ENCODE data around the gene KLHL42.

The KLHL42 gene

GRCh38 chr12:27790179-27790578 is 10.1 kb downstream of the KLHL42 start:
- Histone ChIP-seq H3K36me3 (ENCODE audit: control insufficient read depth in 2 of 2, insufficient read depth in 1 of 2, low read length in 2 of 2) (peaks cover 17 to 46% of the 10 kb centered on the region in 2 experiments), H3K4me3 (ENCODE audit: low read depth, low read length) (no peak overlapping the region), H3K9me3 (ENCODE audit: control insufficient read depth, insufficient read depth, low read depth, low read length) (no peaks in the 10 kb centered on the region), H3K27ac (ENCODE audit: extremely low read depth, low read depth, low read length) (no peak overlapping the region), H3K4me1 (ENCODE audit: control insufficient read depth, insufficient read depth, low read length) (no peaks in the 10 kb centered on the region; the same call in 1 of the 2 replicates)
- POLR2A ChIA-PET: interaction anchor here (1.2 kb wide), 1 partner anchor 10 kb away, joined by 3 read pairs; the partner anchor contains the start of genes KLHL42 and MANSC4
- TF ChIP-seq ZNF837 (tag by site-specific recombination; IDR thresholded peaks at IDR 0.05) (no peak), ZBTB21 (tag by site-specific recombination; IDR thresholded peaks at IDR 0.05) (no peak), ZNF513 (tag by site-specific recombination; IDR thresholded peaks at IDR 0.05) (no peak), ZNF112 (tag by site-specific recombination; IDR thresholded peaks at IDR 0.05) (no peak), ZFP37 (tag by site-specific recombination; IDR thresholded peaks at IDR 0.05) (no peak), ZNF26 (tag by site-specific recombination; IDR thresholded peaks at IDR 0.05) (no peak), TRIM28 (IDR thresholded peaks at IDR 0.05; ENCODE audit: borderline replicate concordance, low read length) (no peak), OVOL3 (tag by site-specific recombination; IDR thresholded peaks at IDR 0.05) (no peak), ZNF433 (tag by site-specific recombination; IDR thresholded peaks at IDR 0.05; ENCODE audit: low read depth) (no peak)
- TF ChIP-seq, protein P1, sequence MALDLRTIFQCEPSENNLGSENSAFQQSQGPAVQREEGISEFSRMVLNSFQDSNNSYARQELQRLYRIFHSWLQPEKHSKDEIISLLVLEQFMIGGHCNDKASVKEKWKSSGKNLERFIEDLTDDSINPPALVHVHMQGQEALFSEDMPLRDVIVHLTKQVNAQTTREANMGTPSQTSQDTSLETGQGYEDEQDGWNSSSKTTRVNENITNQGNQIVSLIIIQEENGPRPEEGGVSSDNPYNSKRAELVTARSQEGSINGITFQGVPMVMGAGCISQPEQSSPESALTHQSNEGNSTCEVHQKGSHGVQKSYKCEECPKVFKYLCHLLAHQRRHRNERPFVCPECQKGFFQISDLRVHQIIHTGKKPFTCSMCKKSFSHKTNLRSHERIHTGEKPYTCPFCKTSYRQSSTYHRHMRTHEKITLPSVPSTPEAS (tag by site-specific recombination; IDR thresholded peaks at IDR 0.05): no peak
- CTCF ChIA-PET: interaction anchor here (1.7 kb wide), 1 partner anchor 31 kb away, joined by 4 read pairs; no protein-coding TSS in a partner anchor

GRCh38 chr12:27794818-27795584 is 15.0 kb downstream of the KLHL42 start:
- CTCF ChIA-PET: no interaction called here
- no peaks in the 10 kb centered on the region for H3K4me1 ChIP-seq (ENCODE audit: control insufficient read depth, insufficient read depth, low read length)
- TF ChIP-seq ZNF433 (tag by site-specific recombination; IDR thresholded peaks at IDR 0.05; ENCODE audit: low read depth) (no peak), ZNF610 (tag by site-specific recombination; IDR thresholded peaks at IDR 0.05; ENCODE audit: borderline replicate concordance) (no peak), FEZF1 (tag by site-specific recombination; IDR thresholded peaks at IDR 0.05) (no peak), ZBTB1 (tag by site-specific recombination; IDR thresholded peaks at IDR 0.05) (no peak), PATZ1 (tag by site-specific recombination; IDR thresholded peaks at IDR 0.05) (no peak)
- no peak overlapping the region for H3K27ac ChIP-seq (ENCODE audit: extremely low read depth, low read depth, low read length)
- POLR2A ChIA-PET: no interaction called here
- H3K36me3 ChIP-seq (ENCODE audit: control insufficient read depth in 2 of 2, insufficient read depth in 1 of 2, low read length in 2 of 2): peaks cover 33 to 78% of the 10 kb centered on the region in 2 experiments
- no peak overlapping the region for H3K4me3 ChIP-seq (ENCODE audit: low read depth, low read length)
- no peaks in the 10 kb centered on the region for H3K9me3 ChIP-seq (ENCODE audit: control insufficient read depth, insufficient read depth, low read depth, low read length)

DNA sequence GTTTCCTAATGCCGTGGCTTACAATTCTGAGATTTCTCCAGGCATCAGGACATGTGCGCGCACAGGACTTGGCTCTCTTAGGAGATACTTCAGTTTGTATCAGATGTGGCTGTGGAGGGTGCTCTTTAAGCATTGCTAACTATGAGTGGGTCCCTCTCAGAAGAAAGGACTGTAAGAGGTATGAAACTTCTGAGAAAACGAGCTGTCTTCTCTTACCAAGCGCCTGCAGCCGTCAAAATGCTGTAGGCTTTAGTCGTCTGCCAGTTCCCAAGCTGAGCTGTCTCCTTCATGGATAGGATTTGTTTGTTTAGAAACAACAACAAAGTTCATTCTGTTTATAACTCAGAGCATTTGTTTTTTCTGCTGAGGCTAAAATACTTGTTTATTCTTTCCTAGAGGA is 16.1 kb downstream of the KLHL42 start:
- TF ChIP-seq ZNF433 (tag by site-specific recombination; IDR thresholded peaks at IDR 0.05; ENCODE audit: low read depth): no peak
- TF ChIP-seq PRDM1 (tag by site-specific recombination; IDR thresholded peaks at IDR 0.05): no peak
- TF ChIP-seq, protein P2, sequence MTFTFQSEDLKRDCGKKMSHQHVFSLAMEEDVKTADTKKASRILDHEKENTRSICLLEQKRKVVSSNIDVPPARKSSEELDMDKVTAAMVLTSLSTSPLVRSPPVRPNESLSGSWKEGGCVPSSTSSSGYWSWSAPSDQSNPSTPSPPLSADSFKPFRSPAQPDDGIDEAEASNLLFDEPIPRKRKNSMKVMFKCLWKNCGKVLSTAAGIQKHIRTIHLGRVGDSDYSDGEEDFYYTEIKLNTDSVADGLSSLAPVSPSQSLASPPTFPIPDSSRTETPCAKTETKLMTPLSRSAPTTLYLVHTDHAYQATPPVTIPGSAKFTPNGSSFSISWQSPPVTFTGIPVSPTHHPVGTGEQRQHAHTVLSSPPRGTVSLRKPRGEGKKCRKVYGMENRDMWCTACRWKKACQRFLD (tag by site-specific recombination; IDR thresholded peaks at IDR 0.05): no peak
- no peak for TF ChIP-seq ZNF530 (tag by site-specific recombination; IDR thresholded peaks at IDR 0.05; ENCODE audit: low read depth)
- no peak for TF ChIP-seq ZNF398 (tag by site-specific recombination; IDR thresholded peaks at IDR 0.05)
- TF ChIP-seq ZBTB21 (tag by site-specific recombination; IDR thresholded peaks at IDR 0.05): no peak
- TF ChIP-seq, protein P3, sequence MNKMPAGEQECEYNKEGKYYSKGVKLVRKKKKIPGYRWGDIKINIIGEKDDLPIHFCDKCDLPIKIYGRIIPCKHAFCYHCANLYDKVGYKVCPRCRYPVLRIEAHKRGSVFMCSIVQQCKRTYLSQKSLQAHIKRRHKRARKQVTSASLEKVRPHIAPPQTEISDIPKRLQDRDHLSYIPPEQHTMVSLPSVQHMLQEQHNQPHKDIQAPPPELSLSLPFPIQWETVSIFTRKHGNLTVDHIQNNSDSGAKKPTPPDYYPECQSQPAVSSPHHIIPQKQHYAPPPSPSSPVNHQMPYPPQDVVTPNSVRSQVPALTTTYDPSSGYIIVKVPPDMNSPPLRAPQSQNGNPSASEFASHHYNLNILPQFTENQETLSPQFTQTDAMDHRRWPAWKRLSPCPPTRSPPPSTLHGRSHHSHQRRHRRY (tag by site-specific recombination; IDR thresholded peaks at IDR 0.05): no peak
- Histone ChIP-seq H3K27ac (ENCODE audit: extremely low read depth, low read depth, low read length) (no peak overlapping the region), H3K9me3 (ENCODE audit: control insufficient read depth, insufficient read depth, low read depth, low read length) (no peaks in the 10 kb centered on the region), H3K4me1 (ENCODE audit: control insufficient read depth, insufficient read depth, low read length) (no peaks in the 10 kb centered on the region), H3K4me3 (ENCODE audit: low read depth, low read length) (no peak overlapping the region), H3K36me3 (ENCODE audit: control insufficient read depth in 2 of 2, insufficient read depth in 1 of 2, low read length in 2 of 2) (peaks cover 33 to 76% of the 10 kb centered on the region in 2 experiments)
- CTCF ChIA-PET: no interaction called here
- POLR2A ChIA-PET: no interaction called here

Data from HEK293 (cell line).